Embryonic facial prominence (tissue), 1 donor: ENCODE measurements around the gene SH3PXD2B.
A peak's percentile ranks its signal among the peaks of the same experiment; 100 is the strongest.

Experiments
- DNase-seq: peaks from one replicate; pipeline ENCODE4 v3.0.0-alpha.2; 2016; ENCODE audit errors: extremely low spot score

Gene SH3PXD2B

DNA sequence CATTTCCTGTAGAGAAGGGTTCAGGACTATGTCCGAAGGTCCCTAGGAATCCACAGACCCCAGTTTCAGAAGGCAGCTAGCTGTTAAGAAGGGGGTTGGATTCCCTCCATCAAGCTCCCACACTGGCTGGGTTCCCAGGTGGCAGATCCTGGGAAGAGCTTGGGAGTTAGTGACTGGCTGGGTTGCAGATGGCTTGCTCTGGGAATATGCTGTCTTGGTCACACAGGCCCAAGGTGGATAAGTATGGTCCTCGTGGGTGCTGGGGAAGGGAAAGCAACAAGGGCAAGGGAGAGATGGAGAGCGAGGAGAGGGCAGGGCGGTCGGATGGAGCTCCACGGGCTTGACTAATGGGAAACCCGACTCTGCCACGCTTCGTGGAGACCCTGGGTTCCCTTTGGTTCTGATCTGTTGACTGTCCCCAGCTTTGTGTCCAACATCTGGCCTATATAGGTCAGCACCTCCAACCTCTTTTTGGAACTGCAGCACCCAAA, 17.4 kb downstream of the SH3PXD2B start:
- no peak for DNase-seq

DNA sequence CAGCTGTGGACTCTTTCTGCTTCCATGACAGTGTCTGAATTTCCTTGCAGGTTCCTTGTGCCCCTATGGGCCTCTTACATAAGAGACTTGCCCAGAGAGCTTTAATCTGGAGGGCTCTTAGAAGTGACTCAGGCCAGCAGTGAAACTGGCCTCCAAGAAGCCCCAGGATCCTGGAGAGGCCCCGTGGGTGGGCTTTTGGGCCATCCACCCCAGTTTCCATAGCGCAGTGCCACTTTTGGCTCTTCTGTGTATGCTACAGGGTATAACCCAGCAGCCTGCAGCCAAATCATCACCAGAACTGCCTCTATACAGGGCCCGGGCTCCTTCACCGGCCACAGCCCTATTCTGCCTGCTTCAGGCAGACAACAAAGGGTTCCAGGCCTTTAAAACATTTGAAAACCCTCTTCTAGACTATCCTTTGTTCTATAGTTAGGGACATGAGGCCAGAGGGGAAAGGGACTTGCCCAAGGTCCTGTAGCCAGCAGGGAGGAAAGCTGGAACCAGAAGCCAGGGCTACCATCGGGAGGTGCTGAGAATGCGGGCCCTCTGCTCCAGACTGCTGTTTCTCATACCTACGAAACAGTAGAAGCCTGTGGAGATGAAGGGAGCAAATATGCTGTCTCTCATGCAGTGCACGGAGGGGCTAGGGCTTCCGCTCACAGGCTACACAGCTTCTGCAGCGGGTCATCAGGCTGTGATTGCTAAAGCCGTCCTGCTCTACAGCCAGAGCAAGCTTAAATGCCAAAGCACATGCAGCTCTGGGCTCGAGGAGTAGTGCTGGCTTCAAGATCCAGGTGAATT, 18.0 kb downstream of the SH3PXD2B start:
- DNase-seq = no peak

DNA sequence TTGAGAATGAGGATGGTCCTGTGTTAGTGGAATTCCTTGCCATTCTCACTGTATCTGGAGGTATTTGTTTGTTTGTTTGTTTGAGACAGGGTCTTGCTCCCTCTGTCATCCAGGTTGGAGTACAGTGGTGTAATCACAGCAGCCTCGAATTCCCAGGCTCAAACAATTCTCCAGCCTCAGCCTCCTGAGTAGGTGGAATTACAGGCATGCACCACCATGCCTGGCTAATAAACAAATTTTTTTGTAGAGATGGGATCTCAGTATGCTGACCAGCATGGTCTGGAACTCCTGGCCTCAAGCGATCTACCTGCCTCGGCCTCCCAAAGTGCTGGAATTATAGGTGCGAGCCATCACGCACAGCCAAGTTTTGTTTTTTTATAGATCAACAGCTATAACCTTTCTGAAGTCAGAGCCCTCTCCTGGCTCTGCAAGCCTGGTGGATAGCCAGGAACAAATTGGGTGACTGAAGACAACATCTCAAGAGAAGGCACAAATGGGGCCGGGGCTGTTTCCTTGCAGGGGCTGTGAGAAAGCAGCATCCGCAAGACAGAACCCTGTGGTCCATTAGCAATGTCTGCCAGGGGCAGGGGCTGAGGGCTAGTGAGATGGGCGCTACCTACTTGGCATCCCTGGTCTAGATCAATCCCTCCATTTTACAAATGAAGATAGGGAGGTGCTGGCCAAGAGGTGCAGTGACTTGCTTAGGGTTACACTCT, 18.8 kb downstream of the SH3PXD2B start:
- no peak for DNase-seq

DNA sequence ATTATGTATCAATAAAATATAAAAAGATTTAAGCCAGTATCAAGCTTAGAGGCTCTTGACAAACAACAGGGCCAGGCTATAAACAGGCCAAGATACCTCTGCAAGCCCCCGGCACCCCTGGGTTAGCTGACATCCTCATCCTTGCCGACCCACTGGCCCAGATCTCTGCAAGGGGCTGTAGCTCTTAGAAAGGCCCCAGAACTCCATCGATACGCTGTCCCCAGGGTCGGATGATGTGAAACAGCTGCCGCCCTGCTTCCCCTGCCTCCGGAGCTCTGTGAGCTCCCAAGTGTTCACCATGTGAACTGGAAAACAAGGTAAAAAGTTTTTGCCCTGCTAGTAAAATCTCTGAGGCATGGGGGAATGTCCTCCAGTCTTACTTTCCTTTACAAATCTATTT, 20.1 kb downstream of the SH3PXD2B start:
- no peak for DNase-seq

DNA sequence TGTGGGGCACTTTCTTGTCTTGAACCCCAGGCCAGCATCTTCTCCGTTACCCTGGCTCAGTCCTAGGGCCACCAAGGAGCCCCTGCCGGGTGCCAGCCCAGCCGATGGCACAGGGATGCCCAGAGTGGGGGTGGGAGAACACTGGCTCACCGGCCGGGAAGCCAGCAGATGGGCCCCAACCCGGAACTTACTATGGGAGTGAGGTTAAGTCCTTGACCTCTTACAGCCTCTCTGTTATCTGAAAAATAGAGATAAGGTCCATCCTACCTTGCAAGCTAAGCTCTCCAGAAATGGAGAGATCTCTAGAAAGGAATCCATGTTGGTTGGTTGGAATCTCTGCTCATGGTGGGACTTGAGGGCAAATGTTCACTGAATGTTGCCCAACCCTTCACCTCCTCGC, 20.8 kb downstream of the SH3PXD2B start:
- DNase-seq = no peak

DNA sequence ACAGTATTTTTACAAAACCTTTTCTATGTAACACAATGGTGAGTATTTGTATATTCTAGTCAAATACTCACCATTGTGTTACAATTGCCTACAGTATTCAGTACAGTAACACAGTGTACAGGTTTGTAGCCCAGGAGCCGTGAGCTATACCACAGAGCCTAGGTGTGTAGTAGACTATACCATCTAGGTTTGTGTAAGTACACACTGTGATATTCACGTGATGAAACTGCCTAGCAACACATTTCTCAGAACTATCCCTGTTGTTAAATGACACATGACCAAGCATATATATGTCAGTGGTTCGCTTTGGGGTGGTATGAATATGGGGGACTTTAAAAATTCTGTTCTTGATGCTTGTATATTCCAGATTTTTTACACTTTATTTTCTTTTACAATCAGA, 21.3 kb downstream of the SH3PXD2B start:
- no peak for DNase-seq

DNA sequence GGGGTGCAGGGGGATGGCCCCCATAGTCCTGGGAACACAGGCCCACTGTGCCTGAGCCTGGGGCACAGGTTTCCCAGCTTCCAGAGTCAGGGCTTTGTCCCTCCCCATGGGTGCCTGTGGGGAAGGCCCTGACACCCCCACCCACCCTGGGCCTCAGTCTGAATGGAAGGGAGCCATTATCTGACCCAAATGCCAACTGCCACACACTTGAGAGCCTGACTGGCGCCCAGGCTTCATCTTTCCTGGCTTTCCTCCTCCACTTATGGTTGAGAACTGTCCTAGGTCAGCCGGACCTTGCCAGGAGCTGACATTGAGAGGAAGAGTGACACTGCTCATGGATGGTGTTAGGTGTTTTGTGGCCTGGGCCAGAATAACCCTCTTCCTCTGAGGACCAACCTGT, 24.0 kb downstream of the SH3PXD2B start:
- DNase-seq = no peak

DNA sequence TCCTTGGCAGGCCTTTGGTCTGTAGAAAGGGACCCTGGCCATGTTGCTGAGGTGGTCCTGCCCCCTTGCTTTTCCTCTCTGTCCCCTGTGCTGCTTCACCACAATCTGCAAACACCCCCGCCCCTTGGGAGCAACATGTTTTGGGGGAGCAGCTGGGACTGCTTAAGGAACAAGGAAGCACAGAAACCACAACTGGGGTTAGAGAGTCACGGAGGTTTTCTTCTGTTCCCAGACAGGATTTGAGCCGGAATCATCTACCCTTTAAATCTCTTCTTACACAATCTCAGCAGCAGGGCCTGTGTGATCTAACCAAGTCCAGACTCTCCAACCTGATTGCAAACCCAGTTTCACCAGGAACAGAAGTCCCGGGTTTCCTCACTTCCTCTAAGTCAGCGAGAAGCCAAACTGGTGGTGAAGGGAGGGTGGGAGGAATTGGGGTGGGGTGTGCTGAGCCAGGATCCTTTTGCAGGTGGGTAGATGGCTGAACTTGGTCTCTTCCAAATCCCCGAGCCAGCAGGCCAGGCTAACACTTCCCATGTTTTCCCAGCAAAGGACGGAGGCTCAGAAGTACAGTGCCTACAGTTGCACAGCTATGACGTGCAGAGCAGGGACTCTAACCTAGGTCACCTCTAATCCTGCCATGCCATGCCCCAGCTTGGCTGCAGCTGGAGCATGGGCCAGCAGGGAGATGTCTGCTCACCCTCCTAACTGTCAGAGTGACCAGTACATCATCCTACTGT, 25.0 kb downstream of the SH3PXD2B start:
- DNase-seq = no peak

DNA sequence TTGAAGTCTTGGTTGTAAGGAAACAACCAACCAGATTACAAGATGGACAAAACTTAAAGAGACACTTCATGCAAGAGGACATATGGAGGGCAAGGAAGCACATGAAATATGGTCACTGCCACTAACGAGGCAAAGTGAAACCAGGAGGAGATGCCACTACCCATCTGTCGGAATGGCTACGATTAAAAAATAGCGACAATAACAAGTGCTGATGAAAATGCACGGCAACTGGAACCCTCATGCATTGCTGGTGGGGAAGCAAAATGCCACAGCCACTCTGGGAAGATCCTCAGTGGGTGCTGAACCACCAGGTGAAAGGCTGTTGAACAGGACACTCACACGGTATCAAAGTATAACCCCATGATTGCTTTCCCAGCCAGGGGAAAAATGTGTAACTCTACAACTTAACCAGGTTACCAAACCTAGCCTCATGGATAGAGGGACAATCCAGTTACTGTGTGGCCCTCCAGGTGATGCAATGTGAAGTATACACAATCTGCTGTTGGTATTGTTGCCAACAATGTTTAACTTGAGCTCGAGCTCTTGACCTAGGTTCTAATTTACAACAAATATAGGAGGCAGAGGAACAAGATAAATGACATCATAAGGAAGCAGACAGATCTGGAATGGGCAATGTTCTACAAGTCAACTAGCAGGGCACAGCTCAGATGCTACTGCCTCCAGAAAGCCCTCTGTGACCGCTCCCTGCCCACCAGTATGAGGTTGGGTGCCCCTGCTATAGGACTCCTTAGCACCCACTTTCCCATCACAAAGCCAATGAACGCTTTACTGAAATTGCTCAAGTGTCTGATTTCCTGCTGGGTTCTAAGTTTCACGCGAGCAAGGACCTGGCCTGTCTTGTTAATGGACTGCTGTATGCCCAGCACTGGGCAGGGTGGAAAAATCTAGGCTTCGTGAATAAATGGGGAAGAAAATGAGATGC, 25.8 kb downstream of the SH3PXD2B start:
- no peak for DNase-seq

DNA sequence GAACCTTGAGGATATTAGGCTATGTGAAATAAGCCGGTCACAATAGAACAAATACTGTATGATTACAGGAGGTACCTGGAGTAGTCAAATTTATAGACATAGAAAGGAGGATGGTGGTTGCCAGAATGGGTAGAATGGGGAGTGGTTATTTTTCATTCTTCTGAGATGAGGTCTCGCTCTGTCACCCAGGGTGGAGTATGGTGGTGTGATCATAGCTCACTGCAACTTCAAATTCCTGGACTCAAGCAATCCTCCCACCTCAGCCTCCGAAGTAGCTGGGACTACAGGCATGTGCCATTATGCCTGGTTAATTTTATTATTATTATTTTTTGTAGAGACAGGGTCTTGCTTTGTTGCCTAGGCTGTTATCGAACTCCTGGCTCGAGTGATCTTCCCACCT, 27.1 kb downstream of the SH3PXD2B start:
- no peak for DNase-seq

DNA sequence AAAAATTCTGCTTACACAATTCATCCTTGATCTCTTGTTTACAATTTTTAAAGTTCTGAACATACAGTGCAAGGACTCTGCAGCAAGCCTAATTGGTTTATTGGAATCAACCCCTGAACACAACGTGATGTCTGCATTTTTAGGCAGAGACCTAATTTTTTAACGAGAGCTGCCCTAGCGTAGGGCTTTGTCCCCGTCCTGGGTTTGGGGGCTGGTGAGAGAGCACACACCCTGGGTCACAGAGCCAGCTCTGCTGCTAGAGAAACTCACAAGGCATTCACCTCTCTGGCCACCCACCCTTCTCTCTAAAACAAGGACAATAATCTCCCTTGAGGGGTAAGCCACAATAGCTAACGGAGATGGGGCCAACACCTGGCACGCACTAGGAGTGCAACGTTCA, 28.2 kb downstream of the SH3PXD2B start:
- DNase-seq = no peak

DNA sequence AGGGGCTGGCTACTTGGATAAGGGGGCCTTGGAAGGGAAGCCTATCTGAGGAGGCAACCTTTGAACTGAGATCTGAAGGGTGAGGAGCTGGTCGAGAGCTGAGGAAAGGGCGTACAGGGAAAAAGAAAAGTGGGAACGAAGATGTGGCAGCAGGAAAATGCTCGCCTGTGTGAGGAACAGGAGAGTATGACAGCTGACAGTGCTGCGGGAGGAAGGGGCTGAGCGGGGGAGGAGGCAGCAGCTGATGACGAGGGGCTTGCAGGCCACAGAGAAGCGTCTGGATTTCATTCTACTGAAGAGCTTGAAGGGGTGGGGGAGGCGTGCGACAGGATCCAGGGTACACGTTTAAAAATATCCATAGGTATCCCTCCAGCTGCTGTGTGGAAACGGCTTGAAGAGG, 28.9 kb downstream of the SH3PXD2B start:
- DNase-seq = no peak

DNA sequence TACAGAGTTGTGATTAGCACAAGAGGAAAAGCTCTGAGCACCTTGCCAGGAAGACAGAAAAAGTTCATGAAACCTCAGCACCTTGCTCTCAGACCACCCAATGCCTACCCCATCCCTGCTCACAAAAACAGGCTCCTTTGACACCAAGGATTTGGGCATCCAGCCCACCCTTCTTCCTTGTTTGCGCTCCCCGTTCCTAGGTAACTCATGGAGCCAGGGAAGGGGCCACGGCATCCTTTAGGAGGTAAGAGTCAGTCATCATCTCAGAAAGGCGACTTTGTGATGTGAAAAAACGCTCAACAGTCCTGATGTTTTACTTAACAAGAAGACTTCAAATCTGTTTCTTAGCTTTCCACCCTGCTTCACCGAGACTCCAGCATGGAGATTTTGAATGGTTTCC, 29.5 kb downstream of the SH3PXD2B start:
- no peak for DNase-seq

DNA sequence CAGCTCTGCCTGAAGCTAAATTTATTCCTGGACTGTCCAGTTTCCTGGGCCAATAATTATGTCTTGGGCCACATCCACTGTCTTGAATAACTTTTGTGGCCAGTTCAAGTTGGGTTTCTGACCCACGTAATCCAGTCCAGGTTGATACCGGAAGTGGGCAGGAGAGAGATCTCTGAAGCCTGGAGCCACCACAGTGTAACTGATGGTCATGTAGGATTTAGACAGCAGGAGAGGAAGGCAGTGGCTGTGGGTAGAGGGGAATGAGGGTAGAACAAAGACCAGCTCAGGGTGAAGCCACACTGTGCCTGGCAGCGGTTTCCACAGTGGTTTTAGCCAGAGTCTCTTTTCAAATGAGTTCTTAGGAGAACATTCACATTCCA, 30.2 kb downstream of the SH3PXD2B start:
- no peak for DNase-seq

DNA sequence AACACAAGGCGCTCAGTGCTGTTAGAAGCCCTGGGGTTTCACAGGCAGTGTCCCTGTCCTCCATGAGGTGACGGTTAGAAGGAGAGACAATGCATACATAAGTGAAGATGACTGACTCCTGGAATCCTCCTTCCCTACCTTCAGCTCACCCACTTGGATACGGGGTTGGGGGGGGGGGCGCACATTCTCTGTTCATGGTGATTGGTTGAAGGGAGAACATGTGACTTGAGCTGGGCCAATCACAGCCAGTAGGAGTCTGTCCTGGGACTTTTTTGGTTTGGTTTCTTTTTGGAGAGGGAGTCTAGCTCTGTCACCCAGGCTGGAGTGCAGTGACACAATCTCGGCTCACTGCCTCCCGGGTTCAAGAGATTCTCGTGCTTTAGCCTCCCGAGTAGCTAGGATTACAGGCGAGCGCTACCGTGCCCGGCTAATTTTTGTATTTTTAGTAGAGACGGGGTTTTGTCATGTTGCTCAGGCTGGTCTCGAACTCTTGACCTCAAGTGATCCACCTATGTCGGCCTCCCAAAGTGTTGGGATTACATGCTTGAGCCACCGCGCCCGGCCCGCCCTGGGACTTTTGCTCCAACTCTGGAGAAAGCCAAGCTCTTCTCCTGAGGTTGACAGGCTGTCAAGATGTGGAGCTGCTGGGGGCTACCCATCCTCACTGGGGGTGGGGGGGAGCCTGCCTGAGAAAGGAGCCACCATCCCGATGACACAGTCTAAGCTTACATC, 30.8 kb downstream of the SH3PXD2B start:
- DNase-seq = no peak

DNA sequence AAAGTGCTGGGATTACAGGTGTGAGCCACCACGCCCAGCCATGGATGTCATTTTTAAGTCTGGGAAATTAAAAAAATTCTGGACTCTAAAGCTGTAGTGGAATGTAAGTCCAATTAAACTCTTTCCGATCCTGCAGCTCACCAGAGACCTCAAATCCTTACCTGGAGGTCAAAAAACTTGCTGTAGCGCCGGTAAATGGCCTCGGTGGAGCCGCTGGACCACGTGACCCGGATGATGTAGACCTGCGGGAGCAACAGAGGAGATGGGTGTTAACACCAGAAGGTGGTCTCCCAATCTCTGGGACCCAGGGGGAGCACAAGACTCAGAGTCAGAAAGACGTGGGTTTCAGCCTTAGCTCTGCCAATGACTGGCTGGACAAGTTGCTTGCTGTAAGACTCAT, 32.1 kb downstream of the SH3PXD2B start:
- no peak for DNase-seq

DNA sequence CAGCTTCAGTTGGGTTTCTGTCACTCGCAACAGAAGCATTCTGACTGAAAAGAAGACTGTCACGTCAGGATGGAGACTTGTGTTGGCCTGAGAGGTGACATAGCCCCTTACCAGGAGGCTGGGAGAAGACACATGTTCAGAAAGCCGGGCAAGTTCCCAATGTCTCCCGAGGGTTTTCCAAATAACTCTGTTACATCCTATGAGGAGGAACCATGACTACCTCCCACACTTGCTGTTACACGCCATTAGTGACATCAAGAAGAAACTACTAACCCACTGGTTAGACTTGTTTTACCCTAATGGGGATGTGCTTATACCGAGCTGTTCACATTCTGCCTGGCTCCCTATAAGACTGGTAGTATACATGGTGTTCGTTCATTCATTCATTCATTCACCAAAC, 33.3 kb downstream of the SH3PXD2B start:
- DNase-seq = no peak

DNA sequence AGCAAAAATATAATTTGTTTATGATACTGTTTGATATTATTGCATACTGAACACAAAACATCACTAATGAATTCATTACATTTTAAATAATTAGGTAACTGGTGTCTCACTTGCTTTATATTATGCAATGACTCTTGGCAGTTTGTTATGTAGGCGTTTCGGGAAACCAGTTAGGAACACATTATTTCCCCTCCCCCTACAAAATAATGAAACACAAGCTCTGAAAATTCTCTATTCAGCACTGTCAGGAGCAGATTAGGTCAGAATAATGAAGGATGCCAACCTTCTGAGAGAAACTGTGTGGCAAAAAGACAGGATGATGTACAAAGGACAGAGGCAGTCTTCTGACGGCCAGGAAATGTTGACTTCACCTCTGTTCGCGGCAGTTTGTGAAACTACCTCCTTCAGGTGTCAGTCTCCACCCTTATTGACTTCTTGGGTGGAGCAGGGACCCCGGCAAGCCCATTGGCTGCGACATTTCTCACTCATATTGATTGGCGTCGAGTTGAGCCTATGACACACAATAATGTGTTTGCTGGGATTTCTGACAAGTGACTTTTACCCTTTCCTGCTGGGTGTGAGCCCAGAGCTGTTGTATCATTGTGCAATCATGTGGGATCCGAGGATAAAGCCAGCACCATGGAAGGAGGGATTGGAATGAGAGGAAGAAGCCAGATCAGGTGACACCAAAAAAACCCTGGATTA, 33.9 kb downstream of the SH3PXD2B start:
- no peak for DNase-seq

DNA sequence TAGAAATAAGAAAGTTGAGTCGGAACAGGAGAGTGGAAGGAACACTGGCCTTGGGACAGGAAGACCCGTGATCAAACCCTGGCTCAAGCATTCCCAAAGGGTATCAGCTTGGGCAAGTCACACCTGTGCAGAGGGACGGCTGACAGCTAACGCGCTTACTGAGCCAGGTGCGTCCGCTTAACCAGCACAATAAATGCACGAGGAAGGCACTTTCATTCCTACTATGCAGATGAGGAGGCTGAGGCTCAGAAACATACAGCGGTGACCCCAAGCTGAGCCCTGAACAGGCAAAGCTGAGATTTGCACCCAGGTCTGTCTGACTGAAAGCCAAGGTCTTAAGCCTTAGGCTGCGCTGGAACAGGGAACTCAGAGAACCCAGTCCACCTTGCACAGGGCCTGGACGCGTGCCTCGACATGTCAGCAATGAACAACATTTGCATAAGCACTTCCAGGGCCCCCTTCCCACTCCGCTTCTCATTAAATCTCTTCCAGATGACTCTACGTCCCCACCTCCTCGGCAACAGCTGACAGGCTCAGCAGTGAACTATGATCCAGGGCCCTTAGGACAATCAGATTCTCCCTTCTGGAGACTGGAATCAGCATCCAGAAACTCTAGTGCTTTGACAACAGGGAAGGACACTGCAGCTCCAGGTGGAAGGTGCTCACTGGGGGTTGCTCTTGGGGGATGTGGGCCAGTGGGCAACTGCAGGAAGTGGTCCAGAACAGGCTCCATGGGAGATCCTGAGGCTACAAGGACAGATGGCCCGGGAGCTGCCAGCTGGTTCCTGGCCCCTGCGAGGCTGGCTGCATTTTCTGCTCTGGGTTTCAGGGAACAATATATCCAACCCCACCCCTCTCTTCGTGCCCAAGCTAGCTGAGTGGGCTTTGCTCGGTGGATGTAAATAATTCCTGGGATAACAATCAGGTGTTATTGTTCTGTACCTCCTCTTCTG, 35.2 kb downstream of the SH3PXD2B start:
- peak; percentile 45 for DNase-seq
